ENCODE measurements around the gene SEC24B.

The SEC24B gene

DNA sequence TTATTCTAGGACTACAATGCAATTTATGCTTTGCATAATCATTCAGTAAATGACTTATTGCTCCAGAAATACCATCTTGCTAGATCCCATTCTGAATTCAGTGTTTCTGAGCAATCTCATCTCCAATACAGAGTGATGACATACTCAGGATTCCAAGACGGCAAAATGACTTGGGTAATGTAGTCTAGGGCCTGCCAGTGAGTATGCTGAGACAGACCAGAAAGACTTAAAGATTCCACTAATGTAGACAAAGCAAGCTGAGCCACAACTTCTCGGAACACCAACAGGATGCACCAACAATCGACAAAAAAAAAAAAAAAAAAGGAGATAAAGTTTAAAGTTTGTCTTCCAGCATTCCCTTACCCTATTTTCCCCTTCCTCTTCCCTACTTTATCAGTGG, 919 bp upstream of the SEC24B start:
- no peak for TF ChIP-seq EP300 (IDR thresholded peaks at IDR 0.05; ENCODE audit: borderline replicate concordance)
- no peak for TF ChIP-seq ZBTB7A (IDR thresholded peaks at IDR 0.05; ENCODE audit: low read depth)
- no peak for TF ChIP-seq CREB1 (IDR thresholded peaks at IDR 0.05; ENCODE audit: low read depth)
- TF ChIP-seq, protein P1, sequence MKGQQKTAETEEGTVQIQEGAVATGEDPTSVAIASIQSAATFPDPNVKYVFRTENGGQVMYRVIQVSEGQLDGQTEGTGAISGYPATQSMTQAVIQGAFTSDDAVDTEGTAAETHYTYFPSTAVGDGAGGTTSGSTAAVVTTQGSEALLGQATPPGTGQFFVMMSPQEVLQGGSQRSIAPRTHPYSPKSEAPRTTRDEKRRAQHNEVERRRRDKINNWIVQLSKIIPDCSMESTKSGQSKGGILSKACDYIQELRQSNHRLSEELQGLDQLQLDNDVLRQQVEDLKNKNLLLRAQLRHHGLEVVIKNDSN (IDR thresholded peaks at IDR 0.05): no peak
- TF ChIP-seq YY1 (IDR thresholded peaks at IDR 0.05; ENCODE audit: low read depth): no peak
- TF ChIP-seq NFIC (IDR thresholded peaks at IDR 0.05): no peak
- TF ChIP-seq, protein P2, sequence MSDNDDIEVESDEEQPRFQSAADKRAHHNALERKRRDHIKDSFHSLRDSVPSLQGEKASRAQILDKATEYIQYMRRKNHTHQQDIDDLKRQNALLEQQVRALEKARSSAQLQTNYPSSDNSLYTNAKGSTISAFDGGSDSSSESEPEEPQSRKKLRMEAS (IDR thresholded peaks at IDR 0.05): no peak
- no peak for TF ChIP-seq FOXM1 (IDR thresholded peaks at IDR 0.05; ENCODE audit: borderline replicate concordance, low read depth)
- no peak for TF ChIP-seq CEBPB (IDR thresholded peaks at IDR 0.05)
- no peak for TF ChIP-seq EGR1 (IDR thresholded peaks at IDR 0.05)
- no peak for TF ChIP-seq TEAD4 (IDR thresholded peaks at IDR 0.05)
- TF ChIP-seq TAF1 (IDR thresholded peaks at IDR 0.05; ENCODE audit: low read depth): no peak
- TF ChIP-seq, protein P3, sequence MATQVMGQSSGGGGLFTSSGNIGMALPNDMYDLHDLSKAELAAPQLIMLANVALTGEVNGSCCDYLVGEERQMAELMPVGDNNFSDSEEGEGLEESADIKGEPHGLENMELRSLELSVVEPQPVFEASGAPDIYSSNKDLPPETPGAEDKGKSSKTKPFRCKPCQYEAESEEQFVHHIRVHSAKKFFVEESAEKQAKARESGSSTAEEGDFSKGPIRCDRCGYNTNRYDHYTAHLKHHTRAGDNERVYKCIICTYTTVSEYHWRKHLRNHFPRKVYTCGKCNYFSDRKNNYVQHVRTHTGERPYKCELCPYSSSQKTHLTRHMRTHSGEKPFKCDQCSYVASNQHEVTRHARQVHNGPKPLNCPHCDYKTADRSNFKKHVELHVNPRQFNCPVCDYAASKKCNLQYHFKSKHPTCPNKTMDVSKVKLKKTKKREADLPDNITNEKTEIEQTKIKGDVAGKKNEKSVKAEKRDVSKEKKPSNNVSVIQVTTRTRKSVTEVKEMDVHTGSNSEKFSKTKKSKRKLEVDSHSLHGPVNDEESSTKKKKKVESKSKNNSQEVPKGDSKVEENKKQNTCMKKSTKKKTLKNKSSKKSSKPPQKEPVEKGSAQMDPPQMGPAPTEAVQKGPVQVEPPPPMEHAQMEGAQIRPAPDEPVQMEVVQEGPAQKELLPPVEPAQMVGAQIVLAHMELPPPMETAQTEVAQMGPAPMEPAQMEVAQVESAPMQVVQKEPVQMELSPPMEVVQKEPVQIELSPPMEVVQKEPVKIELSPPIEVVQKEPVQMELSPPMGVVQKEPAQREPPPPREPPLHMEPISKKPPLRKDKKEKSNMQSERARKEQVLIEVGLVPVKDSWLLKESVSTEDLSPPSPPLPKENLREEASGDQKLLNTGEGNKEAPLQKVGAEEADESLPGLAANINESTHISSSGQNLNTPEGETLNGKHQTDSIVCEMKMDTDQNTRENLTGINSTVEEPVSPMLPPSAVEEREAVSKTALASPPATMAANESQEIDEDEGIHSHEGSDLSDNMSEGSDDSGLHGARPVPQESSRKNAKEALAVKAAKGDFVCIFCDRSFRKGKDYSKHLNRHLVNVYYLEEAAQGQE (IDR thresholded peaks at IDR 0.05; ENCODE audit: low read depth): no peak
- TF ChIP-seq TCF12 (IDR thresholded peaks at IDR 0.05; ENCODE audit: low read depth): no peak
- no peak for TF ChIP-seq RAD21 (IDR thresholded peaks at IDR 0.05; ENCODE audit: low read depth)

DNA sequence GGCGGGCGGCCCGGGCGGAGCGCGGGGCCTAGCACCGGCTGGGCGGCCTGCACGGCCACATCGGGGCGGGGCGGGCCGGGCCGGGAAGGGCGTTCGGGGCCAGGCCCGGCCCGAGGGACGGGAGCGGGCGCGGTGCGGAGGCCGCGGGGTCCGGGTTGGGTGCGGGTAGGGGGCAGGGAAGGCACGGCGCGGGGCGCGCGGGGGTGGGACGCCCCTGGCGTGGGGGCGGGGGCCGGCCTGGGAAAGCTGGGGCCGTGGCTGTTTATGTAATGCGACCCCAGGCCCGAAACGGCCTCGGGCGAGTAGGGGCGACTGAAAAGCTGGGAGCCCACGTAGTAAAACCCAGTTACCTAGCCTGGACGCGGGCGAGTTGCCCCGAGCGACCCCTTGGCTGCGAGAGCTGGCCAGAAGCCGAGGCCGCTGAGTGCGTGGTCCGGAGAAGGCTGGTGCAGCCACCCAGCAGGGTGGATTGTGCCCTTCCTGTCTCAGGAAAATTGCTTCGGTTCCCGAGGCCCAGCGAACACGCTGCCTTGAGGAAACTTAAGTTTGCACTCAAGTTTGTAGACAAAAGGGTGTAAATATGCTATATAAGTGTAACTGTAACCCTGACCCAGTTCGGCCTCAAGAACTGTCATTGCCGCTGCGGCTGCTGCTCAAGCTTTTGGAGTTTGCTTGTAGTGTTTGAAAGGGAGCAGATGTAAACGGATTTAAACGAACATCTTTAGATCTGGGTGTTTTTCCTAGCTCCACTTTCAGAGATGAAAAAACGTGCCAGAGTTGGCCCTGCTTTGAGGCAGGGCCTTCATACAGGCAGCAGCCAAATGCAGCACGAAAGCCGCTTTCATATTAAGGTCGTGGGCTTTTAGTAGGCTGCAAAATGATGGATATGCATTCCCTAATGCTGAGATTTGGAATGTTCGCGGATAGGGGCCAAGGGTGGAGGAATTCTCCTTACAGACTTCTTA, 674 bp downstream of the SEC24B start:
- TF ChIP-seq, protein P2 (IDR thresholded peaks at IDR 0.05): peak; percentile 53
- TF ChIP-seq ZBTB7A (IDR thresholded peaks at IDR 0.05; ENCODE audit: low read depth) (no peak), TEAD4 (IDR thresholded peaks at IDR 0.05) (no peak), NFIC (IDR thresholded peaks at IDR 0.05) (peak; percentile 42; the same call in 1 of the 2 replicates), TAF1 (IDR thresholded peaks at IDR 0.05; ENCODE audit: low read depth) (no peak; the same call in 1 of the 2 replicates)
- TF ChIP-seq, protein P1 (IDR thresholded peaks at IDR 0.05): no peak

DNA sequence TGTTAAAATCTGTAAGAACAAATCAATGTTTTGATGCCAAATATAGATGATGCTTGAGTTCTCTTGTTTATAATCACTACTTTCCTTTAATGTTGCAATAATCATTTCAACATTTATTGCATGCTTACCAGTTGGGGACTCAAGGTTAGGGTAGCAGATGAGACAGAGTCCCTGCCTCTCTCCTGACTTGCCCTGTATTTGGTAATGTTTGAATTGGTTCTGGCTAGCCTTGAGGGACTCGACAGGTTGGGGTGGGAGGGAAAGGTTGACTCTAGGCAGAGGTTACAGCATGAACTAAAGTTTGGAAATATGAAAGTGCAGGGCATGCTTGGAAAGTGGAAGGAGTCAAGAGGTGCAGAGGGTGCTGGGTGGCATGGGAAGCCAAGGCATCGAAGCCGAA, 2.0 kb downstream of the SEC24B start:
- TF ChIP-seq TAF1 (IDR thresholded peaks at IDR 0.05; ENCODE audit: low read depth) (no peak), YY1 (IDR thresholded peaks at IDR 0.05; ENCODE audit: low read depth) (no peak), TCF12 (IDR thresholded peaks at IDR 0.05; ENCODE audit: low read depth) (no peak), EGR1 (IDR thresholded peaks at IDR 0.05) (no peak), CREB1 (IDR thresholded peaks at IDR 0.05; ENCODE audit: low read depth) (no peak), ZBTB7A (IDR thresholded peaks at IDR 0.05; ENCODE audit: low read depth) (no peak), CEBPB (IDR thresholded peaks at IDR 0.05) (no peak), NFIC (IDR thresholded peaks at IDR 0.05) (no peak), FOXM1 (IDR thresholded peaks at IDR 0.05; ENCODE audit: borderline replicate concordance, low read depth) (no peak), TEAD4 (IDR thresholded peaks at IDR 0.05) (no peak), RAD21 (IDR thresholded peaks at IDR 0.05; ENCODE audit: low read depth) (no peak), EP300 (IDR thresholded peaks at IDR 0.05; ENCODE audit: borderline replicate concordance) (no peak)
- TF ChIP-seq, protein P2 (IDR thresholded peaks at IDR 0.05): no peak
- TF ChIP-seq, protein P3 (IDR thresholded peaks at IDR 0.05; ENCODE audit: low read depth): no peak
- TF ChIP-seq, protein P1 (IDR thresholded peaks at IDR 0.05): no peak

DNA sequence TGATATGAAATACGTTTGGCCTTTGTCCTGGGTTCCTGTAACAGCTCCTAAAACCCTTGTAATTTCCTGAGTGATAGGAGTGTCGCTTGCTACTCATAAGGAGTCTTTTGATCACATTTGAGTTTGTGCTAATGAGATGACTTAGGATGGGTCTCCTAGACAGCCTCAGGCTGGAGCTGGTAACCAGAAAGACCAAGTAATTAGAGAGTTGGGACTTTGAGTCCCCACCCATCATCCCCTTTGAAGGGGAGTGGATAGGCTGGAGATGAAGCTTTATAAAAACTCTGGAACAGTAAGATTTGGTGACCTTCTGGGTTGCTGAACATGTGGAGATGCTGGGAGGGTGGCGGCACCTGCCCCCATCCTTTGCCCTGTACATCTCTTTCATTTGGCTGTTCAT, 2.9 kb downstream of the SEC24B start:
- TF ChIP-seq FOXM1 (IDR thresholded peaks at IDR 0.05; ENCODE audit: borderline replicate concordance, low read depth) (no peak), RAD21 (IDR thresholded peaks at IDR 0.05; ENCODE audit: low read depth) (no peak), TEAD4 (IDR thresholded peaks at IDR 0.05) (no peak), NFIC (IDR thresholded peaks at IDR 0.05) (no peak), EP300 (IDR thresholded peaks at IDR 0.05; ENCODE audit: borderline replicate concordance) (no peak), YY1 (IDR thresholded peaks at IDR 0.05; ENCODE audit: low read depth) (no peak), TAF1 (IDR thresholded peaks at IDR 0.05; ENCODE audit: low read depth) (no peak), TCF12 (IDR thresholded peaks at IDR 0.05; ENCODE audit: low read depth) (no peak), CEBPB (IDR thresholded peaks at IDR 0.05) (no peak)
- TF ChIP-seq, protein P1 (IDR thresholded peaks at IDR 0.05): no peak
- TF ChIP-seq, protein P2 (IDR thresholded peaks at IDR 0.05): no peak

Measured in Ishikawa (cell line).